NCI-H2107 treated with DMSO at 0.1 percent for 48 hours (cell line): ENCODE measurements around the gene MACF1.
"Not testable (repeated sequence)": the region's sequence is repeated elsewhere in the genome, so short reads cannot be mapped to it uniquely, and the experiment has no call there.

Experiments used
- DNase-seq: peaks from one replicate; lab custom pipeline; 2025; ENCODE audit not compliant: unreplicated experiment; lab: John Stamatoyannopoulos, UW

Gene MACF1, protein sequence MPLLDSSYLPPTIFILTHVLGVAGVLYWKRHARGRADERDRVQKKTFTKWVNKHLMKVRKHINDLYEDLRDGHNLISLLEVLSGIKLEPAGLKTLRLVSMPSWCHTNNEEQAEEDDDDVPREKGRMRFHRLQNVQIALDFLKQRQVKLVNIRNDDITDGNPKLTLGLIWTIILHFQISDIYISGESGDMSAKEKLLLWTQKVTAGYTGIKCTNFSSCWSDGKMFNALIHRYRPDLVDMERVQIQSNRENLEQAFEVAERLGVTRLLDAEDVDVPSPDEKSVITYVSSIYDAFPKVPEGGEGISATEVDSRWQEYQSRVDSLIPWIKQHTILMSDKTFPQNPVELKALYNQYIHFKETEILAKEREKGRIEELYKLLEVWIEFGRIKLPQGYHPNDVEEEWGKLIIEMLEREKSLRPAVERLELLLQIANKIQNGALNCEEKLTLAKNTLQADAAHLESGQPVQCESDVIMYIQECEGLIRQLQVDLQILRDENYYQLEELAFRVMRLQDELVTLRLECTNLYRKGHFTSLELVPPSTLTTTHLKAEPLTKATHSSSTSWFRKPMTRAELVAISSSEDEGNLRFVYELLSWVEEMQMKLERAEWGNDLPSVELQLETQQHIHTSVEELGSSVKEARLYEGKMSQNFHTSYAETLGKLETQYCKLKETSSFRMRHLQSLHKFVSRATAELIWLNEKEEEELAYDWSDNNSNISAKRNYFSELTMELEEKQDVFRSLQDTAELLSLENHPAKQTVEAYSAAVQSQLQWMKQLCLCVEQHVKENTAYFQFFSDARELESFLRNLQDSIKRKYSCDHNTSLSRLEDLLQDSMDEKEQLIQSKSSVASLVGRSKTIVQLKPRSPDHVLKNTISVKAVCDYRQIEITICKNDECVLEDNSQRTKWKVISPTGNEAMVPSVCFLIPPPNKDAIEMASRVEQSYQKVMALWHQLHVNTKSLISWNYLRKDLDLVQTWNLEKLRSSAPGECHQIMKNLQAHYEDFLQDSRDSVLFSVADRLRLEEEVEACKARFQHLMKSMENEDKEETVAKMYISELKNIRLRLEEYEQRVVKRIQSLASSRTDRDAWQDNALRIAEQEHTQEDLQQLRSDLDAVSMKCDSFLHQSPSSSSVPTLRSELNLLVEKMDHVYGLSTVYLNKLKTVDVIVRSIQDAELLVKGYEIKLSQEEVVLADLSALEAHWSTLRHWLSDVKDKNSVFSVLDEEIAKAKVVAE (N-terminal part only)

DNA sequence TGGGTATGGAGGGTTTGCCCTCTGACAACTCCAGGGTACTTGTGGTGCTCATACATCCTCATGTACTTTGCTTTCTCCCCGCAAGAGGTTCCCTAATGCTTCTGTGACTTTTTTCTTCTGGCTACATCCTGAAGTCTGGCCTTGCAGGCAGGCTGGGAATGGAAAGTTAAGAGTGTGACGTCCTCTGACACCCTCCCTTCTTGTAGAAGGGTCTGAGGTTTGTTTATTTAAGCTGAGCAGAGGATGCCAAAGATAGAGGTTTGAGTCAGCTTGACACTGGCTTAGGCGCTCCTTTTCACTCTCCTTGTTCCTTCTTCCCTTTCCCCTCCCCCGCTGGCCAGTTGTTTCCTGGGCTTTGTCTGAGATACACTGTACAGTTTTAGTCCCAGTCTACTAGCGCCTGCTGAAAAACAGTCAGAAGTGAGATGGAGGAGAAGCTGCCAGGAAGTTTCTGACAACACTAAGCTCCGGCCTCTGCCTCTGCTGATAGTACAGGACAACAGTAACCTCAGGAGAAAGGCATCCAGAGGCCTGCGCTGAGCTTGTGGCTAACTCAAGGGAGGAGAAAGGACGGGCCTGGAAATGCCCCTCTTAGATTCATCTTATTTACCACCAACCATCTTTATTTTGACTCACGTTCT lies at the start of gene MACF1:
MACF1 (plus strand) TSS at position 255 of the 641 bp plus-strand sequence; CDS start at position 583, 328 bp downstream.
- no peak for DNase-seq

DNA sequence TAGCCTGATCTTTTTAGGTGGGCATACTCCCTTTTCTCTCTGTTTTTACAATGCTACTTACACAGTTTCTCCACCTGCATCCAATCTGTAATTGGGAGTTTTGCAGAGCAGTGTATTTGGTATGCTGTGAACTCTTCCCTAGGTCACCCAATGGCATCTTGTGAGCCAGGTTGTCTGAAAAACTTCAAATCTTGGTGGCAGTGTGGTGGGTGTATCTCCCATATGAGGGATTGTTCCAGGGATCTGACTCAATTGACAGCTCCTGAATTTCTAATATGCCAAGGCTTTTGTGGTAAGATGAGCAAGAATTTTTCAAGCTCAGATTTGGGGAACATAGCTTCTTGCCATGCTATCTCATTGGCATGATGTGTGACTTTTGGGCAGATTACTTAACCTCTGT lies 47.2 kb upstream of the MACF1 start:
- DNase-seq = no peak

DNA sequence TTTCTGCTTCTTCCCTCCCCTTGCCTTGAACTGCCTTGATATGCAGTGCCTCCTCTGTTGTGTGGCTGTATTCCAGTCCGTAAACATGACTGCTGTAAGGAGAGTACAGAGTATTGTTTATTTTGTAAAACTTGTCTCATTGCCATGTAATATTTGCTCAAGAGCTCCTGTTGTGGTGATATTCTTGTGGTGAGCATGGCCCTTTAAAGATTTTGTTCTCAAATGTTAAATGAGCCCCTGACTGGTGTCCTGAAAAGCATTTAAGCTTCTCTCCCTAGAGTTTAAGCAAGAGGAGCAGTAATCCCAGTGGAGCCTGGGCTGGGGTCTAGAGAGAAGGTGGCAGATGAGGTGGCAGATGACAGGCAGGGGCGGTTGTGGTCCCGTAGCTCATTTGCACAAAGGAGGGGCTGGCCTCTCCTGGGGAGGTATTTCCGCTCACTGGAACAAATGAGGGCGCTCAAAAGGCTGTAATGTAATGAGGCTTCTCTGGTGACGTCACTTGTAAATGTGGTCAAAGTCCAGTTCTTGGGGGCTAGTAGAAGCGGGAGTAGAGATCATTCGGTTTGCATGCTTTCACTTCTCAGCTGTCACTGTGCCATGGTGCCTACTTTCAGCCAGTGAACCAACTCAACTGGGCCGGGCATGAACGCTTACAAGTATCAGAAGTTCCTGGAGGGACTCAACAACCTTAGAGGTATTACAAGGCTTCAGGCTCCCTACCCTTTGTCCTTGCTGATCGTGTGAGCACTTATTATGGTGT lies 46.0 kb upstream of the MACF1 start:
- peak; percentile 100 for DNase-seq

DNA sequence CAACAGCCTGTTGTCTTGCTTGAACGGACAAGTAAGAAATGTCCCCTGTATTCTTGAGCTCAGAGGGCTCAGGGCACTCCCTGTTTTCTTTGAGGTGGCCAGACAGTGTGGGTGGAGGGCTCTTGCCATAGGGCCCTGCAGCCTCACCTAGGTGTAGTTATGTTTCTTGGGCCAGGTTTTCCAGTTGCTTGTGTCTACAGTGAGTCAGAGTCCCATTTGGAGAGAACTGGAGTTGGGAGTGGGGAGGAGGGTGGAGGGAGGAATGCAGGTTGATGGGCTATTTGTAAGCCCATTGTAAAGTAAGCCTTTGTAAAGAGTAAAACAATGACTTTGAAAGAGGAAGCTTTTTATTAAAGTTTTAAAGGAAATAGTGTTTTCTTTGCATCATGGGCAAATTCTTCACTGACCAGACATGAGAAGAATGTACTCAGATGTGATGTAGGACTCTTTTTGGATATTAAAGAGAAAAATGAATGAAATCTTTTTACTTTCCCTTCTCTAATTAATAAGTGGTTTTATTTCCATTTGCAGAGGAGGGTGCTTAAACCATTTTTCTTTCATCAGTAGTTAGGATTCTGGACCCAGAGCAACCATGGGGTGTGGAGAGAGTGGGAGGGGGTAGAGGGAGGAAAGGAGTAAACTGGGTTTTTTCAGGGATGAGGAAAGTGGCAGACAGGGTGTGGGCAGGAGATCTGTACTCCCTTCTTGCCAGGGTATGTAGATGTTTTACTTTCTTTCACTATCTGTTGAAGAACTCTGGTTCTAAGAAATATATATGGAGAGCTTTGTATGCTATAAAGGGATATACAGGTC lies 45.1 kb upstream of the MACF1 start:
- no peak for DNase-seq

DNA sequence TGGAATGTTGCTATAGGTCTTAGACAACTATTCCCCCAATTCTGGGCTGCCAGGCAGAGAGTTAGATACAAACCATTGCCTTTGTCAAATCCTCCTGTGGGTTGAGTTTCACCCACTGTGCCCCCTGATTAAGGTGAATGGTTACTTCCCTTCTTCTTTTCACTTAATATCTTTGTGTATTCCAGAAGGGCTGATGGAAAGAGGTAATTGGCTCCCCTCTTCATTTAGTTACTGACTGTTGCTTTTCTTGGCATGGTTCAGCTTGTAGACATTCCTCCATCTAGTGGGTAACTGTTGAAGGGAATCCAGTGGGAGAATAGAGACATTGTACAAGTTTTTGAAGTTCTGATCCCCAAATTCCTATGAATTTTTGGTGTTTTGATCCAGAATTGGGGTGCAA lies 43.8 kb upstream of the MACF1 start:
- DNase-seq = no peak

DNA sequence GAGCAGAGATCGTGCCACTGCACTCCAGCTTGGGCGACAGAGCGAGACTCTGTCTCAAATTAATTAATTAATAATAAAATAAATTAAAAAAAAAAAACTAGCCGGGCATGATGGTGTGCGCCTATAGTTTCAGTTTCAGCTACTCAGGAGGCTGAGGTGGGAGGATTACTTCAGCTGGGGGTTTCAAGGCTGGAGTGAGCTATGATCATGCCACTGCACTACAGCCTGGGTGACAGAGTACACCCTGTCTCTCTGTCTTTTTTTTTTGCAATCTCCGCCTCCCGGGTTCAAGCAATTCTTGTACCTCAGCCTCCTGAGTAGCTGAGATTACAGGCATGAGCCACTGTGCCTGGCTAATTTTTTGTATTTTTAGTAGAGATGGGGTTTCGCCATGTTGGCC lies 42.7 kb upstream of the MACF1 start:
- DNase-seq = not testable (repeated sequence)

DNA sequence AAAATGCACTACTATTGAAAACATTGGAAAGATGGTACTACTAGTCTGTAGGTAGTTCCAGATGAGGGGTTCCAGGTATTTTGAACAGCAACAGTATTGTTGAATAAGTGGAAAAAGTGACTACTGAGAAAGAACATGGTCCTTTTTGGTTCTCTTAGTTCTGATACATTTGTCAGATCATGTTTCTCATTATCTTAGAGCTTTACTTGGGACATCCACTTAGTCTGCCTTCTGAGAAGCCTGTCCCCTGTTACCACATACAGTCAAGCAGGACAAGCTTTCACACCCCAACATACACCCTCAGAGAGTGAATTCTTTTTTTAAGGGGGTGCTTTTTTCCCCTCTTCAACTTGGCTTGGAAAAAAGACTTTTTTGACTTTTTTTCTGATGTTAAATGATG lies 41.0 kb upstream of the MACF1 start:
- DNase-seq = no peak

DNA sequence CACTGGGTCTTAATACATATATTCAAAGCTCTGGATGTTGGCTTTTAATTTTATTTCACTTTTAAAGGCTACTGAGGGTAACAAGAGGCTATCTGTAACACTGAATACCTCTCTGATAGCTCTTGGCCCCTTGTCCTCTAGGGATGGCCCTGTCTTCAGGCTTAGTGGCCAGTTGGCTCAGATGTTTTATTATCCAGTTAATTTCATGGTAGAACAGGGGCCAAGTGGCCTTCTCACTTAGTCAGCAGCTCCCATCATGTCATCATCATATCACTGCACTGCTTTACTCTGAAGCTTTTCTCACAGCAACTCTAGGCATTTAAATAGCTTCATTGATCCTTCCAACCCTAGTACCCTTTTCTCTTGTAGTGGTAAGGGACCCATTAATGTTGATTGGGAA lies 40.2 kb upstream of the MACF1 start:
- DNase-seq = no peak

DNA sequence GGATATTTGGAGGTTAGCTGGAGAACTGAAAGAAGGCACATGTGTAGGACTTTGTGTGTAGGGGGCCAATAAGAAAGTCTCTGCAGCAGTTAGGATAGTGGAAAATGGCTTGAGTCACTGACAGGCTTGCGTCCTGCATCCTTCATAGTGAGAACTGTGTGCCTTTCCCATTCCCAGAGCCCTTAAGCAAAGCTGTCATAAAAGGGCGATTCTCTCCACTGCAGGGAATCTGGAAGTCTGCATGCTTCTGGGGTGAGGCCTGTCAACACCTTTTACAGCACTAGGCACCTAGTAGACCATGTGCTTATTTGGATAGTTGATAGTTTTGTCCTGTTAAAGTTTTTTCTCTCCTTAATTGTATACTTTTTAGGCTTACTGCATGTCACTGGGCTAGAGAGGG lies 39.4 kb upstream of the MACF1 start:
- no peak for DNase-seq

DNA sequence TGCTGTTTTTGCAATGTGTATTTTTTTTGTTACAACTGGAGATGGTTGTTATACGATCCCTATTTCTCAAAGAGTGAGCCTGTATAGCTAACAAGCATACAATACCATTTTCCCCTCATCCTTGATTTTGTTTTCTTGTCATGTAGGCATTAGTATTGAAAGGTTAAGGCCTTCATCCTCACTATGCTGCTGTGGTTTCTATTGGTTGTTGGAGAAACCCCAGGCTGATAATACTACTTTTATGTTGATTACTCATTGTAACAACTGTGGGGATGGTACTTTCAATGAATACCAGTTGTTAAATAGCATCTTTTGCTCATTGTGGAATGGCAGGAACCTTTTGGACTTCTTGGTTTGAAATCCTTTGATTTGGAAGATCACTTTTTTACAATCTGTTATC lies 39.0 kb upstream of the MACF1 start:
- no peak for DNase-seq

DNA sequence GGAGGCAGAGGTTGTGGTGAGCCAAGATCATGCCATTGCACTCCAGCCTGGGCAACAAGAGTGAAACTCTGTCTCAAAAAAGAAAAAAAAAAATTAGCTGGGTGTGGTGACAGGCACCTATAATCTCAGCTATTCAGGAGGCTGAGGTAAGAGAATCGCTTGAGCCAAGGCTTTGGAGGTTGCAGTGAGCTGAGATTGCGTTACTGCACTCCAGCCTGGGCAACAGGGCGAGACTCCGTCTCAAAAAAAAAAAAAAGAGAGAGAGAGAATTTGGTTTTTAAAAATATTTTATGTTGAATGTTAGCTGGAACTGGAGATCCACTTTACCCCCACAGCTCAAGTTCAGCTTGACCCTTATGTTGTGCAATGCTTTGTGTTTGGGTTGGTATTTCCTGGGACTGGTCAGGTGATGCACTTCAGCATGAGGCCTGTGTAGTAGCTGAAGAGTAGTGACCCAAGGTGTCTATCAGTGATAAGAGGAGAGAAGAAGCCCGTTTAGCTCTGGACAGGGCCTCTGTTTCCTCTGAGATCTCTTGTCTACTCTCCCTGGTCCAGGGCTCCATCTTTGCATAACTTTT lies 36.8 kb upstream of the MACF1 start:
- no peak for DNase-seq

DNA sequence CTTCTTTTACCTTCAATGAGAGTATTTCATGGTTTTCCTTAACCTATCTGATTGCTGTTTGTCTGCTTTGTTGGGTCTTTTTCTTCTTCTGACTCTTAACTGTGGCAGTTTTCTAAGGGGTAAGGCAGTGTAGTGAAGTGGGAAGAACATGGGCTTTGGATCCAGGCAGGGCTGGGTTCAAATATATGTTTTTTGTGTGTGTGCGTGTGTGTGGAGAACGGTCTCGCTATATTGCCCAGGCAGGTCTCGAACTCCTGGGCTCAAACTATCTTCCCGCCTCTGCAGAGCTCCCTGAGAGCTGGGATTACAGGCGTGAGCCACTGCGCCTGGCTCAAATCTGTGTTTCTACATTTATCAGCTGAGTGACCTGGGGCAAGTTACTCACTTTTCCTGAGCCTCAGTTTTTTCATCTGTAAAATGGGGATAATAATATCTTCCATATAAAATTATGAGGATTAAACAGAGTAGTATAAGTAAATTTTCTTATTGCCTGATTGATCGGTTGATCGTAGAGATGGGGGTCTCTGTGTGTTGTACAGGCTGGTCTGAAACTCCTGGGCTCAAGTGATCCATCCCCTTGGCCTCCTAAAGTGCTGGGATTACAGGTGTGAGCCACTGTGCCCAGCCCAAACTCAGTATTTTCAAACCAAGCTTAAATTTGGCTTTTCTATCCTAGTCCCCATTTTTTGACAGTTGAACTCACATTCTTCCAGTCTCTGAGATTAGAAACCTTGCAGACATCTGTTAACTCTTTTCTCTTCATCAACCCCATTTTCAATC lies 36.0 kb upstream of the MACF1 start:
- no peak for DNase-seq

DNA sequence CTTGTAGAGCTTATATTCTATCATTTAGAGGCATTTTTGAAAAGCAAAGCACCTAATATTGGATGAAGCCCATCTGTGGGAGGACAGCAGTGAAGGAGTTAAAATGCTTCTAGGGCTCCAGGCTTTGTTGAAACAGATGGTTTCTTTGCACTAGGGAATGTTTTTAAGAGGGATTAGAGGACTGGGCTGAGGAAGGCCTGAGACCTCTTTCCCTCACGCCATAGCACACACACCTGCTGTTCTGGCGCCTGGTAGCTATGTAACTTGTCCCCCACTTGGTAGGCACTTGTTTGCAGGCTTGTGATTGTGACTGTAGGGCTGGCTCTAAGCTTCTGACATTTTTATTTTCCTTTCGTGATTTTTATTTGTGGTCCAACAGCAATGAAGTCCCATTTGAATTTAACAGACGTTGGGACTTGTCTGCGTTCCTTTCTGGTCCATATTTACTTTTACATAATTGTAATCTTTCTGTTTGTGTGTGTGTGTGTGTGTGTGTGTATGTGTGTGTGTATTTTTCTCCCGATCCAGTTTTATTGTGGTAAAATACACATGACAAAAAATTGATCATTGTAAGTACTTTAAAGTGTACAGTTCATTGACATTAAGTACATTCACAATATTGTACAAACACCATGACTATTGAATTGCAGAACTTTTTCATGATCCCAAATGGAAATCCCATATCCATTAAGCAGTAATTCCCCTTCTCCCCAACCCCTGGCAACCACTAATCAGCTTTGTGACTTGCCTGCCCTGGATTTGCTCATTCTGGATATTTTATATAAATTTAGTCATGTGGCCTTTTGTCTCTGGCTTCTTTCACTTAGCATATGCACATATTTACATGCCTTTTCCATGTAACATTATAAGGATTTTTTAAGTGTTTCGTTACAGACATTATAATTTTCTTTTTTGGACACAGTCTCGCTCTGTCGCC lies 33.5 kb upstream of the MACF1 start:
- DNase-seq = peak; percentile 100

DNA sequence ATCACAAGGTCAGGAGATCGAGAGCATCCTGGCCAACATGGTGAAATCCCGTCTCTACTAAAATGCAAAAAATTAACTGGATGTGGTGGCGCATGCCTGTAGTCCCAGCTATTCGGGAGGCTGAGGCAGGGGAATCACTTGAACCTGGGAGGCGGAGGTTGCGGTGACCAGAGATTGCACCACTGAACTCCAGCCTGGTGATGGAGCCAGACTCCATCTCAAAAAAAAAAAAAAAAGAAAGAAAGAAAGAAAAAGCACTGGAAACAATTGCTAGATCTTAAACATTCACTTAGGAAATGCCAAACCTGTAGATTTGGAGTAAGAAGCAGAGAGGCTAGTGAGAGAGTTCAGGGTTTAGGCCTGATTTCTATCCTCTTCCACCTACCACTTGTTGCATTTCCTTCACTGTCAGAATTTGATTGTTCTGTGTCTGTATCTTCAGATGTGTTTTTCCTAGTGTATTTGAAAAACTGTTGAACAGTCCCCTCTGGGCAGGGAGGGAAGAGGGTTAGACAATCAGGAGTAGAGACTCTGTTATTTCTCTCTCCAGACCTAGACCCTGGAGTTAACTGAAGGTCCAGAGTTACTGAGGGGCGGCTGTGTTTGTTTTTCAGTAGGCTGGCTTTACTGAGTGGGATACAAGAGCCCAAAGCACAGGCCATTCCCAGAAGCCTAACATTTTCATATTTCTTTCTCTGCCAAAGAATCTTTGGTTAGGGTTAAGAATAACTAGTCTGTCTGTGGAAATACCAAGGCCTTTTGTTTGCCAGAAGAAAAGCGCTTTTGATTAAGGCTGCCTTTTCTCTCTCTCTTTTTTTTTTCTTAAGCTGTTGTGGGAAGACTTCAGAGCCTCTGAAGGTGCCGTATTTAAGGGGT lies 31.1 kb upstream of the MACF1 start:
- DNase-seq = no peak

DNA sequence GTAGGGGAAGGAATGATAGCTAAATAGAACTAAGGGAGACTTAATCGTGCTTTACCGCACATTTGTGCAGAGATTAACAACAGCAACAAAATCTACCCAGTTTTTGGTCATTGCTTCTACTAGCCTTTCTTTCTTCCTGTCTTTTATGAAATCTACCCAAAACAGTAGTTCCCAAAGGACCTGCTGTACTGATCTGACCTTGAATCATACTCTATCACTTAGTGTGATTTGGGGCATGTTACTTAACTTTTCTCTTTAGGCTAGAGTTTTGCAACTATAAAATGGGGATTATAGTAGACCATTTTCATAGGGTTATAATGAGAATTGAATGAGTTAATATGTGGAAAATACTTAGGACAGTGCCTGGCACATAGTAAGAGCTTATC lies 30.5 kb upstream of the MACF1 start:
- no peak for DNase-seq

DNA sequence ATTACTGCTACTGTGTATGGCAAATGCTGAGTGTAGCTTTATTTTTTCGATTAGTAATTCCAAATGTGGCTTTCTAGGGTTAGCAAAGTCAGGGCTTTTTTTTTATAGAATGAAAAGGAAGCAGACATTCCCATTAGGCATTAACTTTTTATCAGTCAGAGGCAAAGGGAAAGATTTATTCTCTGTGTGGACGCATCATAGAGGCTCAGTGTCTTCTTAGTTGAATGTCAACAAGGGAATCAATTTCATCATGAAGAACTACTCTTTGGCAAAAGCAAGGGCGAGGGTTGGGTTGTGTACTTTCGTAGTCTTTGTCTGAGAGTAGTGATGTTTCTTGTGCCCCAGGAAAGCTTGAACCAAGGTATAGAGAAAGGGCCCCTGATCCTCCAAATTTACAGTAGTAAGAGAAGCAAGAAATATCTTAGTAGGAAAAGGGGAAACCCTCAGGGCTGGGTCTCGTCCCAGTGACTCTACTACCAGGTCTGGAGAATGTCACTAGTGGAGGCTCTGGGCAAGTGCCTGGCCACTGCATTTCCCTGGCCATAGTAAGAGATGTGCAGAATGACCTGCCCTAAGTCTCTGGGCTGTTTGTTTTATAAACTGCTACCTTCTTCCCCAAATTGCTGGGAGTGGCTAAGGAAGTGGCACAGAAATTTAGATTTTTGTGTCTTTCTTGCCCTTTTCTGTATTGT lies 30.0 kb upstream of the MACF1 start:
- DNase-seq = no peak
